GM15510 (cell line): ENCODE results near the gene MYO9A.

Source experiments
- POLR2A ChIP-seq: IDR thresholded peaks from 3 replicates; pipeline ENCODE4 v1.6.1; 2011; ENCODE audit warnings: borderline replicate concordance; ENCODE audit not compliant: insufficient read length; ENCODE audit errors: extremely low read depth

Gene MYO9A

GRCh38 chr15:71808311-71809020 is 309.5 kb downstream of the MYO9A start:
- TF ChIP-seq POLR2A = no peak

DNA sequence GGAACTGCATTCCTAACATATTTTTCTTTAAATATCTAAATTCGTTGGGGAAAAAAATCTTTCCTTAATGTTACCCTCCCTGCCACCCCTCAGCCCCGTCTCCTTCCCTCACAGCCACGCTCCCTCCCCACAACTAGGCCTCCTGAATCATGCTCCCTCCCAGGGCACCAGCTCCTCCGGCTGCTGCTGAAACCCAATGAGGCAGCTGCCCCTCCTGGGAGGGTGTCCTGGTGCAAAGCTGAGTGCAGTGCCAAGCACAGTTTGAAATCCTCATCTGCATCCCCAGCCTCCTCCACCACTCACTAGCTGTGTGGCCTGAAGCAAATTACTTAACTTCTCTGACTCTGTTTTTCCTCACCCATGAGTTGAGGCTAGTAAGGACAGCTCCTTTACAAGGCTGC is 310.3 kb downstream of the MYO9A start:
- no peak for TF ChIP-seq POLR2A

DNA sequence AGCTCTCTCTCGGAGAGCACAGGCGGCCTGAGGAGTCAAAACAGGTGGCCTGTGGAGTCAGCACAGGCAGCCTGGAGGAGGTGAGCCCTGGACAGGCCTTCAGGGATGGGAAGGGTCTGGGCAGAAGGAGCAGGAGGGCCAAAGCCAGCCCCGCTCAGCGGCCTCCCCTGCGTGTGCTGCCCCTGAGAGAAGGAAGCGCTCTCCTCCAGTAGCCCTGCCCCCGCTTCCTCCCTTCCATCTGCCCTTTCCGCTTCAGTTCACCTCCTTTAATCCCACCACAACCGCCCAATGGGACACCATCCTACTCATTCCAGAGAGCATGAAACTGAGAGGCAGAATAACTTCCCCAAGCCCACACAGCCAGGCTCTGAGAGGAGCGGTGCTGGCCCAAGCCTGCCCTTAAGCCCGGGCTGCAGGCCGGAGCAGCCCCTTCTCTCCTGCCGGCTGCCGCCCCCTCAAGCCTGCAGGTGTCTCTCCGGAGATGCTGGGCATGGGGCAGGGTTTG is 310.8 kb downstream of the MYO9A start:
- TF ChIP-seq POLR2A = no peak

GRCh38 chr15:71806452-71806931 is 311.5 kb downstream of the MYO9A start:
- TF ChIP-seq POLR2A = no peak

GRCh38 chr15:71804695-71805470 is 313.1 kb downstream of the MYO9A start:
- TF ChIP-seq POLR2A = no peak

DNA sequence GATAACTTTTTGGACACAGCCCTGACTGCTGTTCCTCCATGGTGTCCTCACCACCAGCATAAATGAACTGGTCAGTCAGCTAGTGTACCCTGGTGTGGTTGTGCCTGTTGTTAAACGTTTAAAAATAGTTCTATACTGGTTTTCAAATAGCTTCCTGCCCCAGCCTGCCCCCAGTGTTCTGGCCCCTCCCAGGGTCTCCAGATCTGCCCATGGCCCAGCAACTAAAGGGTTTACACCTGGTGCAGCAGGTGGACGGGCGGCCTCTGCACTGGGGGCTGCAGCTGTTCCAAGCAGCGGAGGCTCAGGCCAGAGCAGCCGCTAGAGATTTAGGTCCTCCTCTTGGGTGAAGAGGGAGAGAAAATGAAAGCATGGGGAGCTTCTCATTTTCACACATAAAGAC is 313.7 kb downstream of the MYO9A start:
- no peak for TF ChIP-seq POLR2A

DNA sequence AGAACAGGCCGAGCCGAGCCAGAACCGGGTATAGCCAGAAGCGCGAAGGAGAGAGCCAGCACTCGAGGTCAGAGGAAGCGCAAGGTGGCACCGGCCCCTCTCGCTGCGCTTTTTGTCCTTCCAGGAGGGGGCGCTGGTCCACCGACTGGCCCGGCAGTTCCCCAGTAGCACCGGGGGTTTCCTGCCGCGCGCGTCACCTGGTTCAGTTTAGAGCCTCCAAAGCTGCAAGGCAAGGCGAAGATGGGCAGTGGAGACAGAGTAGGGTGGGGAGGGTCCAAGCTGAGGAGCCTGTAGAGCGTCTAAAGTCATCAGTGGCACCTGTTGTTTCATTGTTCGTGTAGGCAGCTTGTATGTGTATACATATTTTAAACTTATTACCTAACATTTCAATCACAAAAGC is 315.2 kb downstream of the MYO9A start:
- TF ChIP-seq POLR2A = no peak

- no peak for TF ChIP-seq POLR2A
Measured at GRCh38 chr15:71801935-71802655, 315.9 kb downstream of the MYO9A start.

- no peak for TF ChIP-seq POLR2A
Measured at GRCh38 chr15:71800835-71801745, 316.9 kb downstream of the MYO9A start.

DNA sequence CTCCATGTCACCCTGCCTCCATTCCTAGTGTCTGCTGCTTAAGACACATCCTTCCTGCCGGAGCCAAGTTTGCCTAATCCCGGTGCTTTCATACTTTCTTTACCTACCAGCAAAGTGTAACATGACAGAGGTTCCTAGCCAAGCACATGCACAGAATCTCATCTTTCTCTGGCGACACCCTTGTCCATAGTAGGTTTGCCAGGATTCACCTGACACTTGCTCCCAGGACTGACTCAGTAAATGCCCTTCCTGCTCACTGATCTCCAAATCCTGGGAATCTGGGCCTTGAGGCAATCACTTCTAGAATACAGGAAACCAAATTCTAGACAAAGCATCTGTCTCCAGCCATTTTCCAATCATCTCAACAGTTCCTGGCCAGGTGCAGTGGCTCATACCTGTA is 317.8 kb downstream of the MYO9A start:
- no peak for TF ChIP-seq POLR2A

DNA sequence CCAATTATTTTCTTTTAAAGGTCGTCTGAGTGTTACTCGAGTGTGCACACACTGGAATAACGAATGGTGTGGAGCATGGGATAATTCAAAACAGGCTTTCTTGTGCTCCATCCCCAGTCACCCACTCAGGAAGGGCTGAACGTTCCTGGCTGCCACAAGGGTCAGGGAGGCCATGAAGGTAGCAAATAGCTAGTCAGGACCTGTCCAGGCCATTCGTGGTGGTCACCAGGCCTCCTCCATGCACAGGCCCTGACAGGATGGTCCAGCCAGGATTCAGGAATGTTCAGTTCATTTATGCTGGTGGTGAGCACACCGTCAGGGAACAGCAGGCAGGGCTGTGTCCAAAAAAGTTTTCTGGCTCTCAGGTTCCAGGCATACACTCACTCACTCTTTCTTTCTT is 319.3 kb downstream of the MYO9A start:
- TF ChIP-seq POLR2A = no peak

DNA sequence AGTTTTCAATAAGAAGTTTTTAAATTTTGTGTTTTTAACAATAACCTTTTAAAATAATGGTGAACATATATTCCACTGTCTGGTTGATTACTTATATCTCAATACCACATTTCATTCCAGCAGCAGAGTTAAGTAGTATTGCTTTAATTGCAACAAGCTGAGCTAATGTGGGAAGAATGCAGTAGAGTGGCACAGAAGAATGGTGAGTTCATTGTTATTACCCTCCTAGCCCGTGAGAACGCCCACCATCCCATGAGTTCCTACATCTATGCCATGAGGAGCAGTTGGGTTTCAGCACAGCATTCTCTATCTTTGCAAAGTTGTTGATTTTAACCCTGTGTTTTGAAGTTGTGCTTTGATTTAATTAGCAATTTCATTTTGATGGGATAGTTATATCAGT is 325.4 kb downstream of the MYO9A start:
- TF ChIP-seq POLR2A = no peak

DNA sequence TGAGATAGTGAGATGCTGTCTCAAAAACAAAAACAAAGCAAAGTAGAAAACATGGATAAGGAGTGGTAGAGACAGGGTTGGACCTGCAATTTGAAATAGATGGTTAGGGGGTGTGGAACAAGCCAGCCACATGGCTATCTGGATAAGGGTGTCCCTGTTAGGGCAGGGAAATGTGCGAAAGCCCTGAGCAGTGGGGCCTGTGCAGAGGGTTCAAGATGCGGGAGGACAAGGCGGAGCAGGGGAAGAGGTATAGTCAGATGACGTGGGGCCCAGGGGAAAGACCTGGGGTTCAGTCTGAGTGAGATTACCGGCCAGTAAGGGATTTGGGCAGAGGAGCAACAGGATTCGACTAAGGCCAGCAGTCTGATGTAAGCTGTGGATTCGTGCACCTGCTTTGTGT is 326.0 kb downstream of the MYO9A start:
- TF ChIP-seq POLR2A = no peak

DNA sequence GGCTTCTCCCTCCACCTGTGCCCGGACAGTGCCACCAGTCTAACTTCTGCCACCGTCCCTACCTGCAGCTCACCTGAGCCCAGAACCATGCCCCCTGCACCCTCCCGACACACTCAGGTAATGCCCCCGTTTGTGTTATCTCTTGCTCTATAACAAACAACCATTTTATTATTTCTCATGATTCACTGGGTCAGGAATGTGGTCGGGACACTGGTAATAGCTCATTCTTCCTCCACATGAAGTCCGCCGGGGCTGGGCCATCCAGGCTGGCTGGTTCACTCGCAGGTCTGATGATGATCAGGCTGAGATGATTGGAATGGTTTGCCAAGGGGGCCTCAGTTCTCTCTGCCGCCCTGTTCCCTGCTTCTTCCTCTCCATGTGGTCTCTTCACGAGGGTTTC is 327.9 kb downstream of the MYO9A start:
- TF ChIP-seq POLR2A = no peak
